Measurements from ENCODE around the gene MRPL52. TPM values are rescaled to one million over a fixed set of nuclear protein-coding genes. Genes with fewer than 3 reads are reported as not detected.

Gene MRPL52
- total RNA-seq, 1 experiment from 2014 or later = 71.3 TPM

GRCh38 chr14:22814941-22815713 lies 14.6 kb upstream of the MRPL52 start, which contains the start of gene SLC7A7:
Gene SLC7A7 (minus strand): TSS chr14:22815435. CDS start chr14:22813398, 2,037 bp downstream.
- DNase-seq = no peak
- no peaks in the 10 kb centered on the region for H4K20me1 ChIP-seq (ENCODE audit: insufficient read depth, low read depth, low read length)
- H3K9me2 ChIP-seq (replicated peaks; ENCODE audit: insufficient read depth, low read length) = no peaks in the 10 kb centered on the region
- no peak within 1 kb of the TSS for H3K4me2 ChIP-seq (ENCODE audit: low read depth, low read length, poor library complexity, severe bottlenecking)
- H3K27me3 ChIP-seq (ENCODE audit: low read length) = no peaks in the 10 kb centered on the region
- no peaks in the 10 kb centered on the region for H3K79me2 ChIP-seq (ENCODE audit: low read length)
- peaks cover 16% of the 10 kb centered on the region for H3K4me1 ChIP-seq (ENCODE audit: low read length)
- peak within 1 kb of the TSS; percentile 34; the same call in 1 of the 2 replicates for H2AFZ ChIP-seq (ENCODE audit: low read length)
- H3K9me3 ChIP-seq (ENCODE audit: low read length) = no peaks in the 10 kb centered on the region
- H3K36me3 ChIP-seq (ENCODE audit: insufficient read depth, low read length) = no peaks in the 10 kb centered on the region
- H3K27ac ChIP-seq (ENCODE audit: low read length) = no peak within 1 kb of the TSS
- H3K9ac ChIP-seq (ENCODE audit: low read length) = no peak within 1 kb of the TSS
- no peak within 1 kb of the TSS for H3K4me3 ChIP-seq (ENCODE audit: low read length)

- Histone ChIP-seq H3K9me2 (replicated peaks; ENCODE audit: insufficient read depth, low read length) (no peaks in the 10 kb centered on the region), H3K4me3 (ENCODE audit: low read length) (no peak overlapping the region), H3K4me1 (ENCODE audit: low read length) (peaks cover 21% of the 10 kb centered on the region), H3K36me3 (ENCODE audit: insufficient read depth, low read length) (no peaks in the 10 kb centered on the region), H3K27me3 (ENCODE audit: low read length) (no peaks in the 10 kb centered on the region), H3K27ac (ENCODE audit: low read length) (no peak overlapping the region), H3K9ac (ENCODE audit: low read length) (no peak overlapping the region), H3K79me2 (ENCODE audit: low read length) (no peaks in the 10 kb centered on the region), H3K4me2 (ENCODE audit: low read depth, low read length, poor library complexity, severe bottlenecking) (no peak overlapping the region), H2AFZ (ENCODE audit: low read length) (no peak overlapping the region), H3K9me3 (ENCODE audit: low read length) (no peaks in the 10 kb centered on the region), H4K20me1 (ENCODE audit: insufficient read depth, low read depth, low read length) (no peaks in the 10 kb centered on the region)
- no peak for DNase-seq
Observed at GRCh38 chr14:22819151-22819988, 10.3 kb upstream of the MRPL52 start.

GRCh38 chr14:22820731-22821130 lies 9.0 kb upstream of the MRPL52 start:
- no peak for DNase-seq
- Histone ChIP-seq H3K4me2 (ENCODE audit: low read depth, low read length, poor library complexity, severe bottlenecking) (no peak overlapping the region), H3K9me3 (ENCODE audit: low read length) (no peaks in the 10 kb centered on the region), H2AFZ (ENCODE audit: low read length) (no peak overlapping the region), H3K27me3 (ENCODE audit: low read length) (no peaks in the 10 kb centered on the region), H3K27ac (ENCODE audit: low read length) (no peak overlapping the region), H3K9ac (ENCODE audit: low read length) (no peak overlapping the region), H3K4me1 (ENCODE audit: low read length) (peaks cover 22% of the 10 kb centered on the region), H4K20me1 (ENCODE audit: insufficient read depth, low read depth, low read length) (no peaks in the 10 kb centered on the region), H3K9me2 (replicated peaks; ENCODE audit: insufficient read depth, low read length) (no peaks in the 10 kb centered on the region), H3K36me3 (ENCODE audit: insufficient read depth, low read length) (no peaks in the 10 kb centered on the region), H3K79me2 (ENCODE audit: low read length) (no peaks in the 10 kb centered on the region), H3K4me3 (ENCODE audit: low read length) (no peak overlapping the region)

GRCh38 chr14:22821193-22822015 lies 8.3 kb upstream of the MRPL52 start:
- Histone ChIP-seq H2AFZ (ENCODE audit: low read length) (no peak overlapping the region), H3K27ac (ENCODE audit: low read length) (no peak overlapping the region)

GRCh38 chr14:22822016-22822570 lies 7.6 kb upstream of the MRPL52 start:
- no peaks in the 10 kb centered on the region for H3K9me3 ChIP-seq (ENCODE audit: low read length)
- no peaks in the 10 kb centered on the region for H4K20me1 ChIP-seq (ENCODE audit: insufficient read depth, low read depth, low read length)
- H3K79me2 ChIP-seq (ENCODE audit: low read length) = no peaks in the 10 kb centered on the region
- H3K36me3 ChIP-seq (ENCODE audit: insufficient read depth, low read length) = no peaks in the 10 kb centered on the region
- no peaks in the 10 kb centered on the region for H3K9me2 ChIP-seq (replicated peaks; ENCODE audit: insufficient read depth, low read length)
- no peaks in the 10 kb centered on the region for H3K27me3 ChIP-seq (ENCODE audit: low read length)
- peak overlapping the region; percentile 55 for H3K9ac ChIP-seq (ENCODE audit: low read length)
- DNase-seq = no peak
- H3K4me1 ChIP-seq (ENCODE audit: low read length) = peaks cover 20% of the 10 kb centered on the region
- H3K4me3 ChIP-seq (ENCODE audit: low read length) = peak overlapping the region; percentile 49; the same call in 1 of the 2 replicates
- peak overlapping the region; percentile 81 for H3K4me2 ChIP-seq (ENCODE audit: low read depth, low read length, poor library complexity, severe bottlenecking)
- H2AFZ ChIP-seq (ENCODE audit: low read length) = no peak overlapping the region
- no peak overlapping the region for H3K27ac ChIP-seq (ENCODE audit: low read length)

More at GRCh38 chr14:22821193-22822015, 8.3 kb upstream of the MRPL52 start:
- Histone ChIP-seq H3K4me3 (ENCODE audit: low read length) (no peak overlapping the region), H3K4me2 (ENCODE audit: low read depth, low read length, poor library complexity, severe bottlenecking) (no peak overlapping the region), H3K4me1 (ENCODE audit: low read length) (peaks cover 19% of the 10 kb centered on the region), H3K9me2 (replicated peaks; ENCODE audit: insufficient read depth, low read length) (no peaks in the 10 kb centered on the region), H3K9ac (ENCODE audit: low read length) (no peak overlapping the region), H3K36me3 (ENCODE audit: insufficient read depth, low read length) (no peaks in the 10 kb centered on the region), H3K9me3 (ENCODE audit: low read length) (no peaks in the 10 kb centered on the region), H3K79me2 (ENCODE audit: low read length) (no peaks in the 10 kb centered on the region), H3K27me3 (ENCODE audit: low read length) (no peaks in the 10 kb centered on the region), H4K20me1 (ENCODE audit: insufficient read depth, low read depth, low read length) (no peaks in the 10 kb centered on the region)
- no peak for DNase-seq

GRCh38 chr14:22822571-22823098 lies 7.1 kb upstream of the MRPL52 start:
- no peaks in the 10 kb centered on the region for H3K9me3 ChIP-seq (ENCODE audit: low read length)
- no peaks in the 10 kb centered on the region for H3K27me3 ChIP-seq (ENCODE audit: low read length)
- no peaks in the 10 kb centered on the region for H3K36me3 ChIP-seq (ENCODE audit: insufficient read depth, low read length)
- no peaks in the 10 kb centered on the region for H3K9me2 ChIP-seq (replicated peaks; ENCODE audit: insufficient read depth, low read length)
- peak; percentile 94 for DNase-seq
- no peaks in the 10 kb centered on the region for H3K79me2 ChIP-seq (ENCODE audit: low read length)
- H3K4me1 ChIP-seq (ENCODE audit: low read length) = peaks cover 24% of the 10 kb centered on the region
- peak overlapping the region; percentile 44; the same call in 1 of the 2 replicates for H2AFZ ChIP-seq (ENCODE audit: low read length)
- H3K9ac ChIP-seq (ENCODE audit: low read length) = peak overlapping the region; percentile 55
- H3K4me3 ChIP-seq (ENCODE audit: low read length) = peak overlapping the region; percentile 49
- no peaks in the 10 kb centered on the region for H4K20me1 ChIP-seq (ENCODE audit: insufficient read depth, low read depth, low read length)
- no peak overlapping the region for H3K27ac ChIP-seq (ENCODE audit: low read length)
- H3K4me2 ChIP-seq (ENCODE audit: low read depth, low read length, poor library complexity, severe bottlenecking) = peak overlapping the region; percentile 81

GRCh38 chr14:22824711-22825359 lies 4.9 kb upstream of the MRPL52 start:
- Histone ChIP-seq H3K27ac (ENCODE audit: low read length) (no peak overlapping the region), H3K9me3 (ENCODE audit: low read length) (no peaks in the 10 kb centered on the region), H3K4me1 (ENCODE audit: low read length) (peaks cover 28% of the 10 kb centered on the region), H4K20me1 (ENCODE audit: insufficient read depth, low read depth, low read length) (no peaks in the 10 kb centered on the region), H3K4me3 (ENCODE audit: low read length) (no peak overlapping the region), H3K36me3 (ENCODE audit: insufficient read depth, low read length) (no peaks in the 10 kb centered on the region), H3K9me2 (replicated peaks; ENCODE audit: insufficient read depth, low read length) (no peaks in the 10 kb centered on the region), H3K9ac (ENCODE audit: low read length) (0 out of 2 replicates have a peak overlapping the region, but pooled peaks have one; percentile 15), H3K27me3 (ENCODE audit: low read length) (no peaks in the 10 kb centered on the region), H2AFZ (ENCODE audit: low read length) (peak overlapping the region; percentile 44), H3K79me2 (ENCODE audit: low read length) (peaks cover 1% of the 10 kb centered on the region), H3K4me2 (ENCODE audit: low read depth, low read length, poor library complexity, severe bottlenecking) (peak overlapping the region; percentile 10)
- DNase-seq = no peak

All from Karpas-422 (cell line).